GM18861 (cell line): ENCODE data around the gene LINC00237.
A peak's percentile ranks its signal among the peaks of the same experiment; 100 is the strongest.

Source experiments
- ATAC-seq: cut with Tn5 transposase; IDR thresholded peaks from one replicate; pipeline ENCODE4 v1.9.1; 2021; ENCODE audit not compliant: unreplicated experiment

The LINC00237 gene

GRCh38 chr20:21125849-21126580 lies 19.9 kb upstream of the LINC00237 start, which contains the start of gene KIZ:
Gene KIZ (plus strand): TSS chr20:21126082. CDS start chr20:21126116, 34 bp downstream.
- ATAC-seq, result peak; percentile 93

GRCh38 chr20:21125072-21125848 lies 19.1 kb upstream of the LINC00237 start:
- peak; percentile 31 for ATAC-seq

GRCh38 chr20:21124190-21124589 lies 18.0 kb upstream of the LINC00237 start:
- ATAC-seq, result no peak

- ATAC-seq, result no peak
Measured at GRCh38 chr20:21118782-21119181, 12.6 kb upstream of the LINC00237 start.

- no peak for ATAC-seq
Measured at GRCh38 chr20:21118138-21118537, 12.0 kb upstream of the LINC00237 start.

- ATAC-seq, result no peak
Measured at GRCh38 chr20:21117521-21117920, 11.4 kb upstream of the LINC00237 start.

- ATAC-seq, result no peak
Measured at GRCh38 chr20:21114584-21114983, 8.4 kb upstream of the LINC00237 start.

- no peak for ATAC-seq
Measured at GRCh38 chr20:21113697-21114096, 7.5 kb upstream of the LINC00237 start.

GRCh38 chr20:21111416-21111815 lies 5.3 kb upstream of the LINC00237 start:
- ATAC-seq, result no peak

GRCh38 chr20:21110811-21111210 lies 4.7 kb upstream of the LINC00237 start:
- no peak for ATAC-seq

GRCh38 chr20:21109144-21109543 lies 3.0 kb upstream of the LINC00237 start:
- no peak for ATAC-seq

- ATAC-seq, result no peak
Measured at GRCh38 chr20:21105429-21106170, 558 bp downstream of the LINC00237 start.

GRCh38 chr20:21104921-21105320 lies 1.2 kb downstream of the LINC00237 start:
- ATAC-seq, result no peak

- no peak for ATAC-seq
Measured at GRCh38 chr20:21104466-21104761, 1.7 kb downstream of the LINC00237 start.

GRCh38 chr20:21103582-21104465 lies 2.3 kb downstream of the LINC00237 start:
- ATAC-seq, result no peak

- ATAC-seq, result peak; percentile 31
Measured at GRCh38 chr20:21102603-21103311, 3.4 kb downstream of the LINC00237 start.

- ATAC-seq, result no peak
Measured at GRCh38 chr20:21101932-21102575, 4.1 kb downstream of the LINC00237 start.

- no peak for ATAC-seq
Measured at GRCh38 chr20:21101453-21101931, 4.7 kb downstream of the LINC00237 start.
